OCI-LY7 (cell line): ENCODE results near the gene IQCB1.

Source experiments
- CTCF ChIP-seq: fragments of 200-600 bp; sonication (generic); conservative IDR thresholded peaks from 2 replicates; pipeline ENCODE4 v1.5.1; 2014; ENCODE audit warnings: mild to moderate bottlenecking, antibody characterized with exemption, low read length, moderate library complexity, mixed read lengths
- EZH2phosphoT487 ChIP-seq: fragments of 200-600 bp; sonication (generic); IDR thresholded peaks from 2 replicates; pipeline ENCODE4 v1.6.1; 2018; ENCODE audit warnings: low read depth, borderline replicate concordance, mild to moderate bottlenecking, mixed run types, antibody characterized with exemption, low read length, moderate library complexity, mixed read lengths

- TF ChIP-seq CTCF (no peak), EZH2phosphoT487 (no peak)
These were observed 76.0 kb downstream of the IQCB1 start for GRCh38 chr3:121758727-121759450.
